NCI-H345 treated with DMSO at 0.1 percent for 48 hours (cell line): ENCODE data around the gene NOXA1.

Source experiments
- DNase-seq: peaks from one replicate; lab custom pipeline; 2025; ENCODE audit not compliant: unreplicated experiment; lab: John Stamatoyannopoulos, UW

NOXA1 gene

GRCh38 chr9:137423514-137424291 is 510 bp downstream of the NOXA1 start:
- DNase-seq, result no peak

- no peak for DNase-seq
These were observed 3.0 kb downstream of the NOXA1 start for GRCh38 chr9:137426018-137426681.

GRCh38 chr9:137427454-137428310 is 4.5 kb downstream of the NOXA1 start:
- DNase-seq, result no peak

GRCh38 chr9:137428311-137428630 is 5.1 kb downstream of the NOXA1 start:
- no peak for DNase-seq

GRCh38 chr9:137428841-137429545 is 5.8 kb downstream of the NOXA1 start:
- DNase-seq, result no peak

- DNase-seq, result no peak
These were observed 6.3 kb downstream of the NOXA1 start for GRCh38 chr9:137429546-137429890.

GRCh38 chr9:137429974-137430722 is 7.0 kb downstream of the NOXA1 start:
- DNase-seq, result peak; percentile 41

- DNase-seq, result no peak
These were observed 7.7 kb downstream of the NOXA1 start for GRCh38 chr9:137430723-137431415.

GRCh38 chr9:137431416-137431931 is 8.3 kb downstream of the NOXA1 start:
- DNase-seq, result no peak

- DNase-seq, result no peak
These were observed 9.6 kb downstream of the NOXA1 start for GRCh38 chr9:137432687-137433348.

- no peak for DNase-seq
These were observed 10.2 kb downstream of the NOXA1 start for GRCh38 chr9:137433349-137433915.

- DNase-seq, result no peak
These were observed 10.8 kb downstream of the NOXA1 start for GRCh38 chr9:137433916-137434431.

- no peak for DNase-seq
These were observed 11.5 kb downstream of the NOXA1 start for GRCh38 chr9:137434498-137435380.

GRCh38 chr9:137435381-137435891 is 12.2 kb downstream of the NOXA1 start:
- no peak for DNase-seq

GRCh38 chr9:137435980-137436760 is 13.0 kb downstream of the NOXA1 start:
- no peak for DNase-seq

GRCh38 chr9:137436761-137437600 is 13.8 kb downstream of the NOXA1 start:
- no peak for DNase-seq
